GM12878 (cell line): ENCODE measurements around the gene POU3F2.

Experiments used
- CBX5 ChIP-seq: sonication (generic); IDR thresholded peaks from 2 replicates; pipeline ENCODE4 v1.6.1; 2016; ENCODE audit warnings: low read depth, moderate library complexity, mild to moderate bottlenecking, inconsistent platforms
- CEBPB ChIP-seq, 2 experiments: fragments of 150-350 bp in 1 of 2; IDR thresholded peaks; 2 replicates each; pipeline ENCODE4 v1.6.1; 2012 to 2014; ENCODE audit warnings: low read depth in 2 of 2, low read length in 2 of 2, borderline replicate concordance in 1 of 2, inconsistent platforms in 1 of 2
- CTCF ChIP-seq, 3 experiments: IDR thresholded peaks in 2 of 3; conservative IDR thresholded peaks in 1 of 3; 2 replicates each; pipeline ENCODE4 v1.5.1; 2011; ENCODE audit warnings: low read depth in 3 of 3, low read length in 3 of 3, mild to moderate bottlenecking in 3 of 3, control low read depth in 2 of 3, moderate library complexity in 2 of 3, inconsistent platforms in 1 of 3, mixed read lengths in 1 of 3; ENCODE audit not compliant: control insufficient read depth in 2 of 3, insufficient read depth in 1 of 3; ENCODE audit errors: extremely low read depth in 1 of 3
- FOXM1 ChIP-seq: IDR thresholded peaks from 2 replicates; pipeline ENCODE4 v1.6.1; 2012; ENCODE audit warnings: low read depth, mild to moderate bottlenecking, inconsistent platforms, low read length, moderate library complexity
- GABPA ChIP-seq: IDR thresholded peaks from 2 replicates; pipeline ENCODE4 v1.6.1; 2014; ENCODE audit warnings: antibody characterized with exemption, low read depth, mild to moderate bottlenecking, inconsistent platforms
- JUNB ChIP-seq: IDR thresholded peaks from 2 replicates; pipeline ENCODE4 v1.6.1; 2016; ENCODE audit warnings: antibody characterized with exemption, mild to moderate bottlenecking
- MXI1 ChIP-seq: fragments of 150-350 bp; IDR thresholded peaks from 2 replicates; pipeline ENCODE4 v1.6.1; 2011; ENCODE audit warnings: low read depth, mild to moderate bottlenecking, inconsistent platforms, low read length, improper control_type of control experiment
- NRF1 ChIP-seq: conservative IDR thresholded peaks from 2 replicates; pipeline ENCODE4 v1.6.1; 2011; ENCODE audit warnings: mild to moderate bottlenecking, low read depth, low read length, improper control_type of control experiment
- POLR2A ChIP-seq: IDR thresholded peaks from 2 replicates; pipeline ENCODE4 v1.6.1; 2011; ENCODE audit warnings: low read depth, mild to moderate bottlenecking, low read length
- REST ChIP-seq: IDR thresholded peaks from 2 replicates; pipeline ENCODE4 v1.6.1; 2012; ENCODE audit warnings: mild to moderate bottlenecking, low read depth, low read length
- SMAD1 ChIP-seq: fragments of 450-650 bp; IDR thresholded peaks from 2 replicates; pipeline ENCODE4 v1.6.1; 2018; ENCODE audit warnings: mild to moderate bottlenecking, low read depth; ENCODE audit not compliant: partially characterized antibody
- ZZZ3 ChIP-seq: IDR thresholded peaks from 2 replicates; pipeline ENCODE4 v1.6.1; 2011; ENCODE audit warnings: low read depth; ENCODE audit not compliant: control insufficient read depth, insufficient read length

GRCh38 chr6:98834060-98835031 is at the start of gene POU3F2:
- TF ChIP-seq POLR2A, result no peak
- no peak for TF ChIP-seq REST
- TF ChIP-seq CEBPB (IDR thresholded peaks at IDR 0.05; ENCODE audit: borderline replicate concordance in 1 of 2, low read depth in 2 of 2, low read length in 2 of 2), result no peak
- TF ChIP-seq FOXM1, result no peak
- TF ChIP-seq NRF1, result no peak
- no peak for TF ChIP-seq CBX5
- no peak for TF ChIP-seq JUNB
- no peak for TF ChIP-seq ZZZ3
- TF ChIP-seq GABPA, result no peak
- no peak for TF ChIP-seq CTCF (IDR thresholded peaks at IDR 0.05 in 2 of 3, conservative IDR thresholded peaks at IDR 0.05 in 1 of 3; ENCODE audit: control insufficient read depth in 2 of 3, extremely low read depth in 1 of 3, insufficient read depth in 1 of 3, low read depth in 3 of 3, low read length in 3 of 3)
- TF ChIP-seq MXI1, result no peak
- TF ChIP-seq SMAD1, result no peak
